Neural cell (in vitro differentiated cells): ENCODE measurements around the gene MEIS1. TPM values are rescaled to one million over a fixed set of nuclear protein-coding genes. Genes with fewer than 3 reads are reported as not detected.

Experiments used
- H2AFZ ChIP-seq: fragments of 200-600, 300-800 bp; sonication (generic), shearing (Covaris generic); 2 replicates; pipeline ENCODE4 v1.6.0; 2014; ENCODE audit warnings: low read depth, mild to moderate bottlenecking, antibody characterized with exemption, low read length, moderate library complexity
- H3F3A ChIP-seq: fragments of 200-600 bp; shearing (Covaris generic); 2 replicates; pipeline ENCODE4 v1.6.1; 2016; ENCODE audit warnings: mild to moderate bottlenecking, moderate library complexity, mixed read lengths, antibody characterized with exemption, low read length; ENCODE audit not compliant: insufficient read depth, poor library complexity, severe bottlenecking
- H3K27ac ChIP-seq: fragments of 200-600, 300-800 bp; sonication (generic), shearing (Covaris generic); 2 replicates; pipeline ENCODE4 v1.5.1; 2014; ENCODE audit warnings: mild to moderate bottlenecking, low read length, moderate library complexity
- H3K27me3 ChIP-seq: fragments of 300-800, 200-600 bp; sonication (generic), shearing (Covaris generic); 2 replicates; pipeline ENCODE4 v1.6.0; 2014; ENCODE audit warnings: mild to moderate bottlenecking, low read depth, low read length, moderate library complexity; ENCODE audit not compliant: insufficient read depth
- H3K36me3 ChIP-seq: fragments of 300-800, 200-600 bp; sonication (generic), shearing (Covaris generic); 2 replicates; pipeline ENCODE4 v1.5.1; 2014; ENCODE audit warnings: mild to moderate bottlenecking, antibody characterized with exemption, low read length, moderate library complexity; ENCODE audit not compliant: insufficient read depth
- H3K4me2 ChIP-seq: fragments of 300-800, 200-600 bp; sonication (generic), shearing (Covaris generic); 2 replicates; pipeline ENCODE4 v1.6.0; 2014; ENCODE audit warnings: mild to moderate bottlenecking, low read length
- H3K4me3 ChIP-seq: fragments of 300-800, 200-600 bp; sonication (generic), shearing (Covaris generic); 2 replicates; pipeline ENCODE4 v1.5.1; 2014; ENCODE audit warnings: mild to moderate bottlenecking, low read length, moderate library complexity
- H3K79me2 ChIP-seq: fragments of 200-600 bp; shearing (Covaris generic); replicated peaks from 2 replicates; pipeline ENCODE4 v1.6.0; 2014; ENCODE audit warnings: mild to moderate bottlenecking, low read length, moderate library complexity; ENCODE audit not compliant: insufficient read depth
- H3K9ac ChIP-seq: fragments of 300-800, 200-600 bp; sonication (generic), shearing (Covaris generic); 2 replicates; pipeline ENCODE4 v1.6.1; 2016; ENCODE audit warnings: mild to moderate bottlenecking, low read length, mixed read lengths
- H3K9me2 ChIP-seq: fragments of 200-600 bp; shearing (Covaris generic); 2 replicates; pipeline ENCODE4 v1.6.1; 2016; ENCODE audit warnings: mild to moderate bottlenecking, low read length, mixed read lengths; ENCODE audit not compliant: insufficient read depth
- H3K9me3 ChIP-seq: fragments of 200-600, 300-800 bp; sonication (generic), shearing (Covaris generic); 2 replicates; pipeline ENCODE4 v1.6.1; 2016; ENCODE audit warnings: mild to moderate bottlenecking, mixed run types, low read length, moderate library complexity, mixed read lengths
- H4K20me1 ChIP-seq: fragments of 200-600 bp; shearing (Covaris generic); 2 replicates; pipeline ENCODE4 v1.6.1; 2016; ENCODE audit warnings: mild to moderate bottlenecking, mixed run types; ENCODE audit not compliant: insufficient read depth
- EZH2 ChIP-seq: fragments of 200-600, 300-800 bp; shearing (Covaris generic), sonication (generic); IDR thresholded peaks from 2 replicates; pipeline ENCODE4 v1.6.1; 2014; ENCODE audit warnings: antibody characterized with exemption, low read length, borderline replicate concordance, mild to moderate bottlenecking; ENCODE audit not compliant: insufficient read depth, poor library complexity, severe bottlenecking
- POLR2AphosphoS5 ChIP-seq: IDR thresholded peaks from 2 replicates; pipeline ENCODE4 v1.6.1; 2012
- SMC3 ChIP-seq: fragments of 450-650 bp; conservative IDR thresholded peaks from 2 replicates; pipeline ENCODE4 v1.6.1; 2014; ENCODE audit warnings: antibody characterized with exemption, mild to moderate bottlenecking, moderate library complexity; ENCODE audit not compliant: poor library complexity
- TAF1 ChIP-seq: IDR thresholded peaks from 2 replicates; pipeline ENCODE4 v1.6.1; 2012; ENCODE audit warnings: low read depth
- polyA plus RNA-seq: library from polyadenylated mRNA; depleted of rRNA; stranded (reverse); fragments of >200 nt; gene quantifications from 2 replicates; pipeline ENCODE4 v1.2.3, GENCODE V29; 2014
- TF ChIP-seq, protein P1 (sequence below): fragments of 450-650 bp; IDR thresholded peaks from 2 replicates; pipeline ENCODE4 v1.5.1; 2014; ENCODE audit warnings: antibody characterized with exemption, mild to moderate bottlenecking, moderate library complexity; ENCODE audit not compliant: poor library complexity, severe bottlenecking

Gene MEIS1
- polyA plus RNA-seq, 1 donor from 2014 or later = 46.5 TPM

DNA sequence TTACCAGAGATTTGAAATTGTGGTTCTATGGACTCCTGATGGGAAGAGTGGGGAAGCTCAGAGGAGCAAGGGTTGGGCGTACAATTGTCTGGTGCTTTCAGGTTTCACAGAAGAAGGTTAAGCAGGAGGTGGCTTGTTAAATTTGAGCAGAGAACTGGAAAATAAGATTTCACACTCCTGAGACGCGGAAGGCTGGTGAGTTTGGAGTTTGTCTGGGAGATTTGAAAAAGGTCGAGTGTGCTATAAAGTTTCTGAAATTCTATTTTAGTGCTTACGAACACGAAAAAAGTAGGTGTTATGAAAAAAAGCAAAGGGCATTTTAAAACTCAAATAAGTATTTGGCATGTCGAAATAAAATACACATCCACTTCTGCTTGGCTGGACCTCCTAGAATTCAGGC is 170.1 kb downstream of the MEIS1 start:
- Histone ChIP-seq H3K4me3 (no peak overlapping the region), H3K4me2 (no peak overlapping the region), H3K36me3 (no peaks in the 10 kb centered on the region), H2AFZ (no peak overlapping the region), H3K27ac (no peak overlapping the region), H4K20me1 (no peaks in the 10 kb centered on the region), H3F3A (no peaks in the 10 kb centered on the region), H3K79me2 (no peaks in the 10 kb centered on the region), H3K9ac (no peak overlapping the region), H3K9me2 (no peaks in the 10 kb centered on the region), H3K27me3 (no peaks in the 10 kb centered on the region), H3K9me3 (no peaks in the 10 kb centered on the region)
- TF ChIP-seq, protein P1, sequence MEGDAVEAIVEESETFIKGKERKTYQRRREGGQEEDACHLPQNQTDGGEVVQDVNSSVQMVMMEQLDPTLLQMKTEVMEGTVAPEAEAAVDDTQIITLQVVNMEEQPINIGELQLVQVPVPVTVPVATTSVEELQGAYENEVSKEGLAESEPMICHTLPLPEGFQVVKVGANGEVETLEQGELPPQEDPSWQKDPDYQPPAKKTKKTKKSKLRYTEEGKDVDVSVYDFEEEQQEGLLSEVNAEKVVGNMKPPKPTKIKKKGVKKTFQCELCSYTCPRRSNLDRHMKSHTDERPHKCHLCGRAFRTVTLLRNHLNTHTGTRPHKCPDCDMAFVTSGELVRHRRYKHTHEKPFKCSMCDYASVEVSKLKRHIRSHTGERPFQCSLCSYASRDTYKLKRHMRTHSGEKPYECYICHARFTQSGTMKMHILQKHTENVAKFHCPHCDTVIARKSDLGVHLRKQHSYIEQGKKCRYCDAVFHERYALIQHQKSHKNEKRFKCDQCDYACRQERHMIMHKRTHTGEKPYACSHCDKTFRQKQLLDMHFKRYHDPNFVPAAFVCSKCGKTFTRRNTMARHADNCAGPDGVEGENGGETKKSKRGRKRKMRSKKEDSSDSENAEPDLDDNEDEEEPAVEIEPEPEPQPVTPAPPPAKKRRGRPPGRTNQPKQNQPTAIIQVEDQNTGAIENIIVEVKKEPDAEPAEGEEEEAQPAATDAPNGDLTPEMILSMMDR = no peak
- TF ChIP-seq EZH2 = no peak
- TF ChIP-seq SMC3 = no peak
- no peak for TF ChIP-seq POLR2AphosphoS5

DNA sequence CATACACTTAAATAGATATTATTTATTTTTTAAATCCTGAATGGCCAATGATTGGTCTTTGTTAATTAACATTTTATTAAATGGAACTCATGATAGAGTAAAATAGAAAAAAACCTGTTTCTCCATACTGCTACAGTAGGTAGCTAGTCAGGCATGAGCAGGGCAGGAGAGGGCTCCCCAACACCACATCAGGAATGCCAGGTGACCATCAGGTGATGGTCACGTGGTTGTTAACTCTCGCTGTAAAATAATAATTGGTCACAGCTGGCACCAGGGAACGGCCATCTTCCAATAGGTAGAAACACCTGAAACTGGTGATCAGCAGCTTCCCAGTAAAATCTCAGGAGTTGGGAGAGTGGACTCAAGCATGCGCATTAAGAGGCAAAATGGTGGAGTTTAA is 172.2 kb downstream of the MEIS1 start:
- Histone ChIP-seq H3K79me2 (no peaks in the 10 kb centered on the region), H2AFZ (no peak overlapping the region), H3K27ac (no peak overlapping the region), H3K4me2 (no peak overlapping the region), H3K9ac (no peak overlapping the region), H3K9me3 (no peaks in the 10 kb centered on the region), H3F3A (no peaks in the 10 kb centered on the region), H3K36me3 (no peaks in the 10 kb centered on the region), H3K9me2 (no peaks in the 10 kb centered on the region), H4K20me1 (no peaks in the 10 kb centered on the region), H3K4me3 (no peak overlapping the region), H3K27me3 (no peaks in the 10 kb centered on the region)
- TF ChIP-seq TAF1 (no peak), EZH2 (no peak)
- TF ChIP-seq, protein P1 = no peak
